GM18868 (cell line): Measurements from ENCODE around the gene ARMH4.

Experiments
- ATAC-seq: cut with Tn5 transposase; IDR thresholded peaks from one replicate; pipeline ENCODE4 v1.9.1; 2021; ENCODE audit warnings: mild to moderate bottlenecking, moderate library complexity; ENCODE audit not compliant: unreplicated experiment

ARMH4 gene

DNA sequence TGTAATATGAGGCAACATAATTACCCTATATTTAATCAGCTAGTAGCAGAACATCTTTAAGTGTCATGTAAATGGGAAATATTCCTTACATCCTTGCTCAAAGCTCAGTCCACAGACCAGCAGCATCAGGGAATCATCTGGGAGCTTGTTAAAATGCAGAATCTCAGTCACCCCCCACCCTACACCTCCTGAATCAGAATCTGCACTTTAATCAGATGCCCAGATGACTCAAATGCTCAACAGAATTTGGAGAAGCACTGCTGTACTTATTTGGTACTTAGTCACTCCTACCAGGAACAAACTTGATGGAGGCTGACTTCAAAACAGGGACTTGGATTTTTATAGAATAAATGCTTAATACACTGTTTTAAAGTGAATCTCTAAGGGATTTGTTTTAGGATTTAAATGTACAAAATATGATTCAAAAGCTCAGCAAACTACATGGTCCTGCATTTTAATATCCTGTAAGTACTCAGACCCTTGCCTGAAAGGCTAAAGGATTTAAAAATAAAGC lies 96.5 kb downstream of the ARMH4 start:
- no peak for ATAC-seq

DNA sequence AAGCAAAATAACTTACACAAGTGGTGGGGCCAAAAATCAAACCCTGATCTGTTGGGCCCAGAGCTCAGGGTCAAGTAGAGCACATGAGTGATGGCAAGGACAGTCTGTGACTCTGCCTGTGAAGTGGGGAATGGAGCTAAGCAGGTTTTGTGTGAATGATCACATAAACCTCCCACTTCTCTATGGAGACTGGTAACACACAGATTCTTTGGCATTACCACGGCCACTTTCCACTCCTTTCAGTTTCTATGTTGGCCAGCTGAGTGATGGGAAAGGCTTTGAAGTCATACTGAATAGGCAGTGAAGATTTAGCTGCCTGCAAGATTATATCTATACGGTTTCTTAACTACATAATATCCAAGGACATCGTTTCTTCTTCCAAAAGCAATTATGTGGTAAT lies 97.9 kb downstream of the ARMH4 start:
- ATAC-seq = no peak

DNA sequence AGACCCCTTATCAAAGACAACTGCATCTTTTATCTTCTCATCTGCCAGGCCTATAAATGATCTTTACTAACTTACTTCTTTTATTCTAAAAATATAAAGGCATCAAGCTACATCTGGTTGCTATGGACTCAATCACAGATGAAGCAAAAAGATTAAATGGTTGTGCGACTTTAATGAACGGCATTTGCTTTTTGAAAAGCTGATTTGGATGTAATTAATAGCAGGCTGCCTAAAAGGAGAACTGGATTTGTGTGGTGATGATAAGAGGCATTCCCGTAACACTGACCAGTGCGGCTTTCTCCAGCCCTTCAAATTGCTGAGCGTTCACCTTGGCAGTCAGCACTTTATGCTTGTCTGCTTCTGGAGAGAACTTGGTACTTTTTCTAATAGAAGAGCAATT lies 103.8 kb downstream of the ARMH4 start:
- no peak for ATAC-seq

DNA sequence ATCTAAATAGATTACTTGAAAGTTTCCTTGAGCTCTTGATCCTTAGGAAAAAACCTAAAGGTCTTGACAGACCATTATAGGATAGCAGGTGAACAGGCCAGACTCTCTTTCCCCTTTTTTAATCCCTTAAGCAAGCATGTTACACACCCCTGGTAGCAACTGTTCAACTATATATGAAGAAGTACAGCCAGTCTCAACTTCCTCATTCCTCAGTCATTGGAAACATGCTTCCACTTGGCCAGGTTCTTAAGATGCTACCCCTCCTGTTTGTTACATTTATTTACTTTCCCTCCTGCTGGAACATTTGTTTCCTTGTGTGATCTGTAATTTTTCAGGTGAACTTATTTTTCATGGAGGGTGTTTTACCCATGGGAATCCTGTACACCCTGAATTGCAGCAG lies 124.1 kb downstream of the ARMH4 start:
- no peak for ATAC-seq

DNA sequence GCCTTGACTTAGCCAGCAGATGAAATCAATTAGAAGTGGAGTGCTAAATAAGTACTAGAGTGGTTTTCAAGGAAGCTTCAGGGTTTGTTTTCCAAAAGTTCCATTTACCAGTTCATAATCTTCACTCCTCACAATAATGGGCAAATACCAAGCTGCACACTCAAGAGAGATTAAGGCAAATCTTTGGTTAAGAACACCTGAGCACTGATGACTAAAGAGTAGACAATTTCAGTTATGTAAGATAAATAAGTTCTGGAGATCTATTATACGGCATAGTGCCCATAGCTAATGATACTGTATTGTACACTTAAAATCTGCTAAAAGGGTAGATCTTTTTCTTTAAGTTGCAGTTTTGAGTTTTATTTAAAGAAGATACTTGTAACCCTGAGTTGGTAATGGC lies 125.0 kb downstream of the ARMH4 start:
- no peak for ATAC-seq

DNA sequence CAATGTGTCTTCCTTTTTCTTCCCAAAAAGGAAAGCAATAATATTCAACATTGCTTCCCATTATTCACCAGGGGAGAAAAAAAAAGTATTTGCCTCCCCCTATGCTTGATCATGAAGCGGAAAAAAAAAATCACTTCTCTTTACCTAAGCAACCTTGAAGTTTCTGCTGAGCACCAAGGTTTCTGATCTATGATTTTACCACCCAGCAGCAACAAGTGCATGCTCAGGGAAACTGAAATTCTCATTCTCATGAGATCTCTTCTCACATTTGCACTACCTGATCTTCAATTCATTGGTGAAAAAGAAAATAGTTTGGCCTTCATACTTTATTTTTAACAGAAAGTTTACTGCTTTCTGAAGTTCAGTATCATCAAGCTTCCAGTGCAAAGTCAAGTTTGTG lies 125.8 kb downstream of the ARMH4 start:
- no peak for ATAC-seq

DNA sequence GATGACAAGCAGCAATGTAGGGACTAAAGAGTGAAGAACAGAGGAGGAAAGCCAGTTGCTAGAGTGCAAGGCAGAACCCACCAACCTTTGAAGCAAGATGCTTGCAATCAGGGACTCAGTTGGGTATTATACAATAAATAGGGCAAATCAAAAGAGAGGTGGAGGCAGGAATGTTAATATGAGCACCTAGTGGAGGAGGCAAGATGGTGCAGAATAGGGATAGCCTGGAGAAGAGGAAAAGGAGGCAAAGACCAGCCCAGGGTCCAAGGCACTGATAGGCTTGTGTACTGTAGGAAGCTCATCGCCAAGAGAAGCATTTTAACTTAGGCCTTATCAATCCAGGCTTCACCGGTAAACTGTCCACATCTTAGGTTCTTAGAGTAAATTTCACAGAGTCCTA lies 137.2 kb downstream of the ARMH4 start:
- no peak for ATAC-seq

DNA sequence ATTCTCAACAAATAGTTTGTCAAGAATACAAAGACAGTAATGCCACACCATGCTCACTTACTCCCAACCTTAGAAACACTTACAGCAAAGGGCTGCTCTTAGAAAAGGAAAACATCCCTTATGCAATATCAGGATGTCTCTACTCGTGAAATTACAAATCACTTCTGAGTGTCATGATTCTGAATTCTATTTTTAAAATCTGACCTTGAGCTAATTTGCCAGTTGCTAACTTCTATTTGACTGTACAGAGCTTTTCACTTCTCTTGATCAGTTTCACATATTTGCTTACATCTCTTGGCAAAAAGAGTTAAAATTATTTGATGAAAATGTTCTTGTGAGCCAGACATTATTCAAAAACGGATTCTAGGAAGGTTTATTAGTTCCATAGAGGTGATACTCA lies 149.4 kb downstream of the ARMH4 start:
- no peak for ATAC-seq

DNA sequence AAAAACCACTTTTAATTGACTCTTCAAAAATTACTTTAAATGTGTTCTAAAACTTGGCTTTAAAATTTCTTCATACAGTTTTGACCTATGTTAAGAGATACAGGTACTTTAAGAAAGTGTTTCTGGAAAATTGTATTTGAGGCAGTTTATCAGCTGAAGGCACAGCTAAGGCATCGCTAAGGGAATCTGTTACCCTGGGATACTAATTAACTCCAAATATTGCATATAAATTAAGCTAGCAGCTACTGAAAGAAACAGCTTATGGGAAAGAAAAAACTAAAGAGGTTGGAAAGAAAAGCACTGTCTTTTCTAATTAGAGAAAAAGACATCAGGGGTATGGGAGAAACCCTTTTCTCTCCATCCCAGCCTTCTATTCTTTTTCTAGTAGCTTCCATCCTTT lies 152.0 kb downstream of the ARMH4 start:
- ATAC-seq = no peak

DNA sequence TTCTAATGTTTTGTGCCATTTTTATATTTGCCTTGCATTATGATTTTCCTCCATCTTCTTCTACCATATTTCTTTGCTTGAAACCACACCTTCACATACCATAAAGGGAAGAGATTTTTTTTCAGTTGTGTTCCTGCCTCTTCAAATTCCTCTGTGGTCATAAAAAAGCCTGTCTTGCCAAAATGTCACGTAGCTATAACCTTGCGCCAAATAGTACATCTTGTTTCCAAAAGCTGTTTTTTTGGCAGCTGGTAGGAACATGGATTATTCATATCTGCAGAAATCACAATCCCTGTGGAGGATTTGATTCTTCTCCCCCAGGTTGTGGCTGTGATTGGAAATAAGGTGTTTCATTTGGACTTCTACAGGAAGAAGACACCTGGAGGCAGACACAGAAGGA lies 152.5 kb downstream of the ARMH4 start:
- ATAC-seq = no peak

DNA sequence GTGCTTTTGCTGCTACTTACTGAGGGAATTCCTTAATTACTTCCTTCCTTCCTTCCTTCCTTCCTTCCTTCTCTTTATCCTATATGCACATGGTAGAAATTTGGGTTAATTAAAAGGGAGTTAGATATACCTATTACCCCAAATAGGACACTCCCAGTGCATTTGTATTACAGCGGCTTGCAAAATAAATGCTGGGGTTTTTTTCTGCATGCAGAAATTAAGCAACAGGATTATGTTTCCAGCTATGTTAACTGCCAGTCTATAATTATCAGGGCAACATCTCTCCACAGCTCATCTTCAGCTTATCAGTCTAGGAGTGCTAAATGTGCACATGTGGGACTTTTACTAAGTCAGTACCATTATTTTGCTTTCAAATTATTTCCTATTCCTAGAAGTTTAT lies 153.2 kb downstream of the ARMH4 start:
- no peak for ATAC-seq

DNA sequence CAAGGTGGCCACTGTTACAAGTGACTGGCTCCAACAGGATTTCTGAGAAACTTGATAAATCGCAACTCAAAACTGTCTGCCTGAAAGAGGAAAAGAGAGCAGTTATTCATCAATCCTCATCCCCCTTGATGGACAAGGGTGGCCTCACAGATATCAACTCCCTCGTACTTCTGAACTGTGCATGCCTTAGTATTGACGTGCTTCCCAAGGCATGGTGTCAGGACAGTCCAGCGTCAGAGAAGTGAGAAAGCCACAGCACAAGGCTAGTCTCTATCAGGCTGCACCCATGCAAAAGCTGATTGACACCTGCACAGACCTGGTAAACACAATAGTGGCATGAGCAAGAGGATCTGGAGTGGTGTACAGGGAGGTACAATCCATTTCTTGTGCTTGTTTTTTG lies 160.7 kb downstream of the ARMH4 start:
- no peak for ATAC-seq

DNA sequence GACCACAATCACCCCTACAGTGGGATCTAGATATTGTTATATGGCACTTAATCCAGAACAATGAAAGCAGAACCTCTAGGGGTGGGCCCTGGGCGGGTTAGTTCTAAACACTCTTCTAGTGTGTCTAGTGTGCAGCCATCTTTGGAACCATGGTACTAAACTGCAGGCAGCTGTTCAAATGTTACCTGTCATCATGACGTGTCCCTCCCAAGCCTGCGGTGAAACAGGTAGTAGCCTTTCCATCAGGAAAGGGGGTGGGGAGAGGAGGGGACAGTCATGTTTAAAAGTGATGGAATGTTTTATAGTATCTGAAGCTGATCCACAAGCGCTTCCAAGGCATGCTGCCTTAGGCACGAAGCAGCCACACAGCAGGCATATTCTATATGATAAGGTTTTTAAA lies 163.6 kb downstream of the ARMH4 start:
- no peak for ATAC-seq

DNA sequence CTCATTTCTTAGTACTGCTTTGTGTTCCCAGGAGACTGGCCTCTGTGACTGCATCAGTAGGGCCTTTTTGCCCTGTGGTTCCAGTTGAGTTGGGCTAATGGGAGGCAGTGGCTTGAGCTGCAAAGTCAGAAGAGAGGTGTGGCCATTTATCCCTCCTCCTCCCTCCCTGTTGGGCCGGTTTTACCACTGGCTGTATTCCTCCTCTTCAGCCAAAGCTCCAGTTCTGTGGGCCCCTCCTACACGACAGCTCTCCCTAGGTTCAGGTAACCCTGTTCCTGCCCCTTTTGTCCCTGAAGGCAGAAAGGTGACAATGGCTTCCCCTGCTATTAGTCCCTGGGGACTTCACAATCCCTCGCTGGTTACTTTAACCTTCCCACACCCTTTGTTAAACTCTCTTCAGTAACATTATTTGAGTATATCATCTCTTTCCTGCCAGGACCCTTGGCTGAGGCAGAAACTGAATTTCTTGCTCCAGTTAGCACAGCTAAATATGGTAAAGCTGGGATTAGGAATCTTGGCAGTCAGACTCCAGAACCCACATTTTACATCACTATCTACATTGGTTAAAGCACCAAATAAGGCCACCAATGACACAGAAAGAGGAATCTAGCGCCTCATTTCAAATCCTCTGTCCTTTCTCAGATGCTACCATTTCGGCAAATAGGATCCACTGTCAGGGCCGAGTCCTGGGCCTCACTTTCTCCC lies 164.3 kb downstream of the ARMH4 start:
- no peak for ATAC-seq

DNA sequence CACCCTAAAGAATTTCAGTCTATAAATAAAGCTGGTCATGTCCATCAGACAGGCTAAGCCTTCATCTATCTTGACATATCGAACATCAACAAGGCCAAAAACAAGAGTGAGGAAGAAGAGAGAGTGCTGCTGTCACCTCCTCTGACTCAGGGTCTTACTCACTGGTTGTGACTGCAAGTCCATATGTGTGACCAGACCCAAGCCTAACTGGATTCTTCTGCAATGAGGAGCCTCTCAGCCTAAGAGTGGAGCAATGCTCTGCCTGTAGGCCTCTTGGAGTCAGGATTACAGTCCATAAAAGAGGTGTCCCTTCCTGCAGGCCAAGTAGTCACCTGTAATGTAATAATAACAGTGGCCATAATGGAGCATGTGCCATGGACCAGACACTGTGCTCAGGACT lies 165.0 kb downstream of the ARMH4 start:
- ATAC-seq = no peak

DNA sequence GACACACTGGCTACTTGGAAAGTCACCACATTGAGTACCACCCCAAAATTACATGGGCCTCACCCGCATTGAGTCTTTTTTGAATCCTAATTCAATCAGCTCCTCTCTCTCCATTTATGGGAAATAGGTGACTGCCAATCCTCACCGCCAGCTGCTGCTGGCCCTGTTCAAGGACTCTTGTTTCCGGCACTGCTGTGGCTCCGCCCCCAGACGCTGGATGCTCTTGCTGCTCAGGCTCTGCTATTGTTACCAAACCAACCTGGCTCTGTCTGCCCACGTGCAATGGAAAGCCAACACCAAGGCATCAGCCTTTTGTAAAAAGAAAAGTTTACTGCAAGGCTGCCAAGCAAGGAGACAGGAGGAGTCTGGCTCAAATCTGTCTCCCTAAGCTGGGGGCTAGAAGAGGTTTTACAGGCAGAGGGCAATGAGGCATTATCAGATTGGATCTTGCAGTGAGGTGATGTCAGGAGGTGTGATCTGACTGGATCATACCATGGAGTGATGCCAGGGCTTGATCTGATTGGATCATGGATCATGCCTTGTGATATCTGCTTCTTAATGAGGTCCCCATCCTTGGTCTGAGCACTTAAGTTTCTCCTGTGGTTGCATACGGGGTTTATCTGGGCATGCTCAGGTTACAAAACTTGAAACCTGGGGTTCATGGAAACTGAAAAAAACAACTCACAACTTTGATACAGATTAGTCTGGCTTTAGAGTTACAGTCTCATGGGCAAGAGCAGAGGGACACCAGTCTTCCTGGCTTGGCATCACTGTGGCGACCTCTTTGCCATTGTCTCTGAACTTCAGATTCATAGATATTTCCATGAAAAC lies 169.0 kb downstream of the ARMH4 start:
- ATAC-seq = no peak

DNA sequence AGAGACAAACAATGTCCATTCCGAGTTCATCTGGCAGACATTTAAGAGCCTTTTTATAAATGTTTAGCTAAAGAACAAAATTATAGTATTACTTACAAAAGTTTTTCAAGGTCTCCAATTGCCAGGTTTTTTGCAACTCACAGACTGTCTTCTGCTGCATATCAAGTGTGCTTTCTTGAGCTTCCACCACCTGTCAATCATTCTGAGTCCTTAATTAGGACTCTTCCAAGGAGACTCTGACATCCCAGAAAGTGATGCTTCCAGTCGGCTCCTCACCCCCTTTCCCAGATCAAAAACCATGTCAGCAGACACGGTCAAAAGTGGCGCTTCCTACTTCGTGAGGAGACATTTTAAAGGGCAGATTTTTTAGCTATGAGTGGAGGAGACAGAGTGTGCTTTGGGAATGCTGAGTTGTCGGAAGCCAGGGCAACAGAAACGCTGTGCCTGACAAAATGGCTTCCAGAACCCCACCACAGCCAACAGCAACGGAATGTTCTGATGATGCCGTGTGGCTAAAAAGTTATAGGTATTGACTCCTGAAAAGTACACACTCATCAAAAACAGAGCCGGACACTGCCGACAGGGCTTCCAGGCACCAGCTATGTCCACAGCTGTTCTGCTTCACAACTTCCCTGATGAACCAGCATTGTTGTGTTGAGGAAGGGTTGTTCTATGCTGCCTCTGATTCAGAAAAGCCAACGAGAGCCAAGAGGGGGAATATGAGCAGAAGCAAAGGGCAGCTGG lies 170.0 kb downstream of the ARMH4 start:
- no peak for ATAC-seq

DNA sequence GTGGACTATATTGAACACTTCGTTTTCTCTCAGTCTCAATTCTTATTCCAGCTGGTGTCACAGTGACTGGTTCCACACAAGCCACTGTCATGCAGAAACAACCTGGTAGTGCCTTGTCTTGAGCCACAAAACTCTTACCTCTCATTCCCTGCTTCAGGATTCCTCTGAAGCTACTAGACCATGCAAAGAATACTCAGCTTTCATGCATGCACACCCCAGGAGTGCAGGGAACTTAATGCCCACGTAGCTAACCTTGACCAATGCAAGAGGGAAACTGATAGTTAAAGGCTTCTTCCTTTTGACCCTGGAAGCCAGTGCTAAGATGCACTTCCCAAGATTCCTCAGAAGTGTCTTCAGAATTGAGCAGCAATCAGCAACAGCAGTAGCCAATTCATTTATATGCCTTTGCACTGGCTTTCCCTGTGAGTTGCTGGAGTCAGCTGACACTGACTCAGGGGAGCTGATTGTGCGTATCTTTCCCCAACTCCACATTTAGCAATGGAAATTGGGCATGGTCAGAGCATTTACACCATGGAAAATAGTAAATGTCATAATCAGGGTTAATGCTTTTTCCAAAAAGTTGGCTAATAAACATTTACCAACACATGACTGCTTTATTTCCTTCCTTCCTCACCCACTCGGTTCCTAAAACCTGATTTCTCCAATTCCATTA lies 172.5 kb downstream of the ARMH4 start:
- no peak for ATAC-seq

DNA sequence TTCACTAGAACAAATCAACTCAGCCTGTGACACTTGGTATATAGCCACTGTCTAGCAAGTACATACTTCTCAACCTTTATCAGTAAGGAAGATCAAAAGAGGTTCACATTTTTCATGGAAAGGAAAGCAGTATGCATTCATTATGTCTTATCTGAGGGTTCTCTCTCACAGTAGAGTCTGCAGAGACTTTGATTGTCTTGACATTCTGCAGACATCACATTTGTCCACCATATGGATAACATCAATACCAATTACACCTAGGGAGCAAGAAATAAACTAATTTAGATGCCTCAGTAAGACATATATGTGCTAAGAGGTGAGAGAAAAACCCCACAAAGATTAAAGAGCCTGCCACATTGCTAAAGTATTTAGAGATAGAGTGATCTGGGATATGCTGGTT lies 175.3 kb downstream of the ARMH4 start:
- no peak for ATAC-seq

DNA sequence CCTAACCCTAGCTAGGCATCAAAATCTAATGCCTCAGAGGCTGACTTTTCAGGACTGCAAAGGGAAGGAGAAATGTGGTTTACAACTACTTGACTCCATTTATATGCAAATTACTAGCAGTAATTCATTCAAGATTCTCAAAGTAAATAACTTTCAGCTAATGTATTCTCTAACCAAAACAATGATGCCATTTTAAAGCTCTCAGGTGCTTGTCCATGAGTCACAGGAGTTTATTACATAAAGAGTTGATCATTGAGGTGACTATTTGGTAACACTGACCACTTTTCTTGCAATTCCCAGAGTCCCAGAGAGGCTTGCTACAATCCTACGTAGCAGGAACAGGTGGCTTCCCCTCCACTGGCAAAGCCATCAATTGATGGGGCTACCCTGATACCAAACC lies 177.1 kb downstream of the ARMH4 start:
- ATAC-seq = no peak

DNA sequence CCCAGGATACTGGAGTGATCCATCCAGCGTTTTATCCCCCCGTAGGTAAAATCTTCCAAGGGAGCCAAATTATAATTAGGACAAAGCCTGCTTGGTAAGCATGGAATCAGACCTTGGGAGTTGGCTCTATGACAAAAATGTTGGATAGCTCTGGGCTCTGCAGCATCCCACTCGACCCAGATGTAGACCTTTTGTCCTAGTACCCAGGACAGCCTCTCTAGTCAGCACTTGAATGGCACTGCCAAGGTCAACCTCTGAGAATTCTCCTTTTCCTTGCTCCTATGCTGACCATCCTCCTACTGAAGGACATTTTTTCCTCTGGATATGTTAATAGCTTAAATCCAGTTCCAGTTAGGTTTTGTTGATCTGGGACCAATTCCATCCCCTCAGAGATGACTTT lies 181.4 kb downstream of the ARMH4 start:
- ATAC-seq = no peak
